ENCODE results near the gene PSMA7. TPM values are rescaled to one million over a fixed set of nuclear protein-coding genes. Genes with fewer than 3 reads are reported as not detected.

Gene PSMA7
- total RNA-seq, 1 donor from 2014 or later, result 217 TPM

GRCh38 chr20:62158541-62158940, 15.3 kb upstream of the PSMA7 start:
- no peaks in the 10 kb centered on the region for H3K9me3 Mint-ChIP-seq (ENCODE audit: unreplicated experiment)

GRCh38 chr20:62158088-62158400, 14.8 kb upstream of the PSMA7 start:
- DNase-seq (ENCODE audit: extremely low spot score, unreplicated experiment), result no peak
- peaks cover 15% of the 10 kb centered on the region for H3K4me1 Mint-ChIP-seq (ENCODE audit: unreplicated experiment)

More at GRCh38 chr20:62158541-62158940, 15.3 kb upstream of the PSMA7 start:
- Mint-ChIP-seq H3K4me3 (ENCODE audit: unreplicated experiment) (no peak overlapping the region), H3K27ac (ENCODE audit: unreplicated experiment) (no peak overlapping the region), H3K36me3 (ENCODE audit: unreplicated experiment) (peaks cover 12% of the 10 kb centered on the region), H3K27me3 (ENCODE audit: unreplicated experiment) (no peaks in the 10 kb centered on the region), H3K4me1 (ENCODE audit: unreplicated experiment) (peaks cover 15% of the 10 kb centered on the region)
- TF ChIP-seq CTCF (IDR thresholded peaks at IDR 0.05), result no peak
- no peak for DNase-seq (ENCODE audit: extremely low spot score, unreplicated experiment)

GRCh38 chr20:62157387-62158087, 14.3 kb upstream of the PSMA7 start:
- no peaks in the 10 kb centered on the region for H3K9me3 Mint-ChIP-seq (ENCODE audit: unreplicated experiment)
- no peak for DNase-seq (ENCODE audit: extremely low spot score, unreplicated experiment)

More at GRCh38 chr20:62158088-62158400, 14.8 kb upstream of the PSMA7 start:
- no peaks in the 10 kb centered on the region for H3K27me3 Mint-ChIP-seq (ENCODE audit: unreplicated experiment)
- no peak overlapping the region for H3K27ac Mint-ChIP-seq (ENCODE audit: unreplicated experiment)
- H3K9me3 Mint-ChIP-seq (ENCODE audit: unreplicated experiment), result no peaks in the 10 kb centered on the region
- no peak for TF ChIP-seq CTCF (IDR thresholded peaks at IDR 0.05)
- H3K4me3 Mint-ChIP-seq (ENCODE audit: unreplicated experiment), result no peak overlapping the region
- H3K36me3 Mint-ChIP-seq (ENCODE audit: unreplicated experiment), result peaks cover 14% of the 10 kb centered on the region

GRCh38 chr20:62156592-62157386, 13.6 kb upstream of the PSMA7 start:
- TF ChIP-seq CTCF (IDR thresholded peaks at IDR 0.05), result peak; percentile 65
- peak overlapping the region; percentile 31 for H3K27ac Mint-ChIP-seq (ENCODE audit: unreplicated experiment)
- no peak for DNase-seq (ENCODE audit: extremely low spot score, unreplicated experiment)
- no peaks in the 10 kb centered on the region for H3K27me3 Mint-ChIP-seq (ENCODE audit: unreplicated experiment)
- peaks cover 19% of the 10 kb centered on the region for H3K36me3 Mint-ChIP-seq (ENCODE audit: unreplicated experiment)
- H3K4me1 Mint-ChIP-seq (ENCODE audit: unreplicated experiment), result peaks cover 15% of the 10 kb centered on the region
- no peak overlapping the region for H3K4me3 Mint-ChIP-seq (ENCODE audit: unreplicated experiment)
- no peaks in the 10 kb centered on the region for H3K9me3 Mint-ChIP-seq (ENCODE audit: unreplicated experiment)

More at GRCh38 chr20:62157387-62158087, 14.3 kb upstream of the PSMA7 start:
- TF ChIP-seq CTCF (IDR thresholded peaks at IDR 0.05), result no peak
- no peak overlapping the region for H3K4me3 Mint-ChIP-seq (ENCODE audit: unreplicated experiment)
- H3K27ac Mint-ChIP-seq (ENCODE audit: unreplicated experiment), result no peak overlapping the region
- no peaks in the 10 kb centered on the region for H3K27me3 Mint-ChIP-seq (ENCODE audit: unreplicated experiment)
- H3K36me3 Mint-ChIP-seq (ENCODE audit: unreplicated experiment), result peaks cover 18% of the 10 kb centered on the region
- peaks cover 15% of the 10 kb centered on the region for H3K4me1 Mint-ChIP-seq (ENCODE audit: unreplicated experiment)

GRCh38 chr20:62156254-62156556, 13.0 kb upstream of the PSMA7 start:
- peaks cover 19% of the 10 kb centered on the region for H3K36me3 Mint-ChIP-seq (ENCODE audit: unreplicated experiment)
- peaks cover 15% of the 10 kb centered on the region for H3K4me1 Mint-ChIP-seq (ENCODE audit: unreplicated experiment)
- no peaks in the 10 kb centered on the region for H3K27me3 Mint-ChIP-seq (ENCODE audit: unreplicated experiment)
- H3K4me3 Mint-ChIP-seq (ENCODE audit: unreplicated experiment), result no peak overlapping the region
- no peaks in the 10 kb centered on the region for H3K9me3 Mint-ChIP-seq (ENCODE audit: unreplicated experiment)
- DNase-seq (ENCODE audit: extremely low spot score, unreplicated experiment), result no peak
- H3K27ac Mint-ChIP-seq (ENCODE audit: unreplicated experiment), result peak overlapping the region; percentile 31
- no peak for TF ChIP-seq CTCF (IDR thresholded peaks at IDR 0.05)

All from osteocyte (in vitro differentiated cells).